Measurements from ENCODE around the gene TBRG4. TPM values are rescaled to one million over a fixed set of nuclear protein-coding genes. Genes with fewer than 3 reads are reported as not detected.

The TBRG4 gene
- total RNA-seq, 1 experiment from 2014 or later, result 107 TPM

DNA sequence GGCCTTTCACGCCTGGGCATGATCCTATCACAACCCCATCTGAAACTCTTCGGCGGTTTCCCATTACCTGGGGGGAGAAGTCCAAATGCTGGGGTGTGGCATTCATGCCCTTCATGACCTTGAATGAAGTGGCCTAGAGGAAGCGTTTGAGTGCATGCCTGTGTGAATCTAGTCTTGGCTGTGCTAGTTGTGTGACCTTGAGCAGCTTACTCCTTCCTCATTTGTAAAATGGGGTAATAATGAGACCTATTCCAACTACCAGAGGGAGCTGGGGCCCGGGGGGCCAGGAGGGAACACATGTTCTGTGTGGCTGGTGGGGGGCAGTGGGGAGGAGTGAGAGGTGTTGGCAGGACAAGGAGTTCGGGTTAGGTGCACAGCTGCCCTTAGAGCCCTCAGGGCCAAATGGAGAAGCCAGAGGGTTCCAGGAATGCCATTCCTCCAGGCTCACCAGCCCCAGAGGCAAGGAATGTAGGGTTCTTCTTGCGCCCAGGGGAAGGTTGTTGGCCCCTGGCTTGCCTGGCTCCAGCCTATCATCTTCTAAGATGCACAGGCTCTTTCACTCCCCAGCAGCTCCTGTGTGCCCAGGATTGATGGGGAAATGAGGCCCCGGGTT is 21.3 kb upstream of the TBRG4 start:
- no peak for ATAC-seq
- intact Hi-C loops (cut with micrococcal nuclease), result no loop called here
- CTCF ChIA-PET, result no interaction called here

DNA sequence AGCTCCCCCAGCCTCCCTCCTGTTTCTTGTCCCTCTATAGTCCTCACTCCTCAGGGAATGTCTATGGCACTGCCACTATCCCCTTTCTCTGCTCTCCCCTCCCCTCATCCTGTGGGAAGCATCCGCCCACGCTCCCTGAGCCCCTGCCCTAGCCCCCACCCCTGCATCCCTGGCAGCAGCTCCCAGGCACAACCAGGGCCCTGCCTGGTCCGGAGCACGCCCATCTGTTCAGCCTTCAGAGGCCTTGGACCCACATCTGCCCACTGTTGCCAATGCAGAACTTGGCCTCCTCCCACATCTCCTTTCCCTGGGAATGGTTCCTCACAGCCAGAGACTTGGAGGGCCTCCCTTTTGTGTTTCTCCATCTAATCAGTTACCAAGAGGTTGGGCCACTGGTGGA is 20.4 kb upstream of the TBRG4 start:
- intact Hi-C loops (cut with micrococcal nuclease), result no loop called here

More for the DNA sequence above, 21.3 kb upstream of the TBRG4 start:
- no peaks in the 10 kb centered on the region; the same call in 1 of the 2 replicates for H3K4me1 ChIP-seq (ENCODE audit: insufficient read depth, low read length)
- TF ChIP-seq EZH2 (IDR thresholded peaks at IDR 0.05; ENCODE audit: low read length, unreplicated experiment) (no peak), EZH2phosphoT487 (IDR thresholded peaks at IDR 0.05; ENCODE audit: borderline replicate concordance, low read length) (no peak)
- TF ChIP-seq, protein P1, sequence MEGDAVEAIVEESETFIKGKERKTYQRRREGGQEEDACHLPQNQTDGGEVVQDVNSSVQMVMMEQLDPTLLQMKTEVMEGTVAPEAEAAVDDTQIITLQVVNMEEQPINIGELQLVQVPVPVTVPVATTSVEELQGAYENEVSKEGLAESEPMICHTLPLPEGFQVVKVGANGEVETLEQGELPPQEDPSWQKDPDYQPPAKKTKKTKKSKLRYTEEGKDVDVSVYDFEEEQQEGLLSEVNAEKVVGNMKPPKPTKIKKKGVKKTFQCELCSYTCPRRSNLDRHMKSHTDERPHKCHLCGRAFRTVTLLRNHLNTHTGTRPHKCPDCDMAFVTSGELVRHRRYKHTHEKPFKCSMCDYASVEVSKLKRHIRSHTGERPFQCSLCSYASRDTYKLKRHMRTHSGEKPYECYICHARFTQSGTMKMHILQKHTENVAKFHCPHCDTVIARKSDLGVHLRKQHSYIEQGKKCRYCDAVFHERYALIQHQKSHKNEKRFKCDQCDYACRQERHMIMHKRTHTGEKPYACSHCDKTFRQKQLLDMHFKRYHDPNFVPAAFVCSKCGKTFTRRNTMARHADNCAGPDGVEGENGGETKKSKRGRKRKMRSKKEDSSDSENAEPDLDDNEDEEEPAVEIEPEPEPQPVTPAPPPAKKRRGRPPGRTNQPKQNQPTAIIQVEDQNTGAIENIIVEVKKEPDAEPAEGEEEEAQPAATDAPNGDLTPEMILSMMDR (conservative IDR thresholded peaks at IDR 0.05; ENCODE audit: low read depth, low read length), result no peak
- H3K9ac ChIP-seq (ENCODE audit: low read length), result no peak overlapping the region
- no peaks in the 10 kb centered on the region for H3K27me3 ChIP-seq (ENCODE audit: low read length)
- no peak overlapping the region for H2AFZ ChIP-seq (ENCODE audit: low read length)
- H3K9me3 ChIP-seq (ENCODE audit: low read length), result no peaks in the 10 kb centered on the region
- no peaks in the 10 kb centered on the region for H3K79me2 ChIP-seq (ENCODE audit: low read length)
- H3F3A ChIP-seq (ENCODE audit: low read length, unreplicated experiment), result no peaks in the 10 kb centered on the region
- H3K9me2 ChIP-seq (replicated peaks; ENCODE audit: low read length), result no peaks in the 10 kb centered on the region
- BruUV-seq (replicated peaks), result no TSS peak
- no peak overlapping the region for H3K4me3 ChIP-seq (ENCODE audit: low read length)
- POLR2A ChIA-PET (ENCODE audit: unreplicated experiment), result no interaction called here
- no peaks in the 10 kb centered on the region for H3K36me3 ChIP-seq (ENCODE audit: low read depth, low read length)
- H4K20me1 ChIP-seq (ENCODE audit: low read length), result no peaks in the 10 kb centered on the region
- no peak overlapping the region for H3K4me2 ChIP-seq (ENCODE audit: low read length)
- H3K27ac ChIP-seq (ENCODE audit: low read length), result no peak overlapping the region
- DNase-seq, result no peak

DNA sequence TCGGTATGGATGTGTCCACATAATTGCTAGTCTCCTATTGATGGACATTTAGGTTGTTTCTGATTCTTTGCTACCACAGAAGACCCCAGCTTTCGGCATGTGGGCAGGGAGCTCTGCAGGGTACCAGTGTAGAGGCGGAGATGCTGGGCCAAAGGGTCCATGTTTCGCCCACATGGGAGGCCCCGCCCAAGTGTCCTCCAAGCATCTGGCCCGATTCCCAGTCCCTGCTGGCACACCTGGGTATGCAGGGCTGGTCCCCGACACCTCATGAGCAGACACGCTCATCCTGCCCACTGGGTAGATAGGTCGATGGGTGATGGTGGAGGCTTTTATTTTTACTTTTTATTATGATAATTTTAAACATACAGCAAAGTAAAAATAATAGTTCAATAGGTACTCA is 19.4 kb upstream of the TBRG4 start:
- H3K9ac ChIP-seq (ENCODE audit: low read length), result no peak overlapping the region
- H3F3A ChIP-seq (ENCODE audit: low read length, unreplicated experiment), result no peaks in the 10 kb centered on the region
- H3K4me2 ChIP-seq (ENCODE audit: low read length), result no peak overlapping the region
- DNase-seq, result no peak
- no peaks in the 10 kb centered on the region; the same call in 1 of the 2 replicates for H3K4me1 ChIP-seq (ENCODE audit: insufficient read depth, low read length)
- no peak overlapping the region for H3K27ac ChIP-seq (ENCODE audit: low read length)
- H3K9me2 ChIP-seq (replicated peaks; ENCODE audit: low read length), result no peaks in the 10 kb centered on the region
- H3K9me3 ChIP-seq (ENCODE audit: low read length), result no peaks in the 10 kb centered on the region
- no TSS peak for BruUV-seq (replicated peaks)
- H3K4me3 ChIP-seq (ENCODE audit: low read length), result no peak overlapping the region
- no peaks in the 10 kb centered on the region for H4K20me1 ChIP-seq (ENCODE audit: low read length)
- intact Hi-C loops (cut with micrococcal nuclease), result no loop called here
- H3K27me3 ChIP-seq (ENCODE audit: low read length), result no peaks in the 10 kb centered on the region
- H3K79me2 ChIP-seq (ENCODE audit: low read length), result no peaks in the 10 kb centered on the region
- CTCF ChIA-PET, result interaction anchor here (0.6 kb wide), 2 partner anchors 281 to 357 kb away, joined by 3 to 6 read pairs; no protein-coding TSS in a partner anchor
- no peak for ATAC-seq
- POLR2A ChIA-PET (ENCODE audit: unreplicated experiment), result no interaction called here
- TF ChIP-seq, protein P1 (conservative IDR thresholded peaks at IDR 0.05; ENCODE audit: low read depth, low read length), result no peak
- TF ChIP-seq EZH2 (IDR thresholded peaks at IDR 0.05; ENCODE audit: low read length, unreplicated experiment), result no peak
- TF ChIP-seq EZH2phosphoT487 (IDR thresholded peaks at IDR 0.05; ENCODE audit: borderline replicate concordance, low read length), result no peak
- H3K36me3 ChIP-seq (ENCODE audit: low read depth, low read length), result no peaks in the 10 kb centered on the region
- H2AFZ ChIP-seq (ENCODE audit: low read length), result no peak overlapping the region

More for the DNA sequence above, 20.4 kb upstream of the TBRG4 start:
- no peaks in the 10 kb centered on the region for H3K27me3 ChIP-seq (ENCODE audit: low read length)
- no peaks in the 10 kb centered on the region; the same call in 1 of the 2 replicates for H3K4me1 ChIP-seq (ENCODE audit: insufficient read depth, low read length)
- H2AFZ ChIP-seq (ENCODE audit: low read length), result no peak overlapping the region
- H3K9me3 ChIP-seq (ENCODE audit: low read length), result no peaks in the 10 kb centered on the region
- POLR2A ChIA-PET (ENCODE audit: unreplicated experiment), result no interaction called here
- no peak overlapping the region for H3K4me2 ChIP-seq (ENCODE audit: low read length)
- no peak overlapping the region for H3K27ac ChIP-seq (ENCODE audit: low read length)
- H3K9ac ChIP-seq (ENCODE audit: low read length), result no peak overlapping the region
- ATAC-seq, result no peak
- no peaks in the 10 kb centered on the region for H3K79me2 ChIP-seq (ENCODE audit: low read length)
- no peaks in the 10 kb centered on the region for H3K36me3 ChIP-seq (ENCODE audit: low read depth, low read length)
- no peaks in the 10 kb centered on the region for H4K20me1 ChIP-seq (ENCODE audit: low read length)
- BruUV-seq (replicated peaks), result no TSS peak
- no peaks in the 10 kb centered on the region for H3F3A ChIP-seq (ENCODE audit: low read length, unreplicated experiment)
- DNase-seq, result no peak
- H3K9me2 ChIP-seq (replicated peaks; ENCODE audit: low read length), result no peaks in the 10 kb centered on the region
- CTCF ChIA-PET, result no interaction called here
- no peak for TF ChIP-seq EZH2 (IDR thresholded peaks at IDR 0.05; ENCODE audit: low read length, unreplicated experiment)
- TF ChIP-seq, protein P1 (conservative IDR thresholded peaks at IDR 0.05; ENCODE audit: low read depth, low read length), result no peak
- TF ChIP-seq EZH2phosphoT487 (IDR thresholded peaks at IDR 0.05; ENCODE audit: borderline replicate concordance, low read length), result no peak
- no peak overlapping the region for H3K4me3 ChIP-seq (ENCODE audit: low read length)
